Caco-2 (cell line): ENCODE data around the gene MICAL3. TPM values are rescaled to one million over a fixed set of nuclear protein-coding genes. Genes with fewer than 3 reads are reported as not detected.
"Not testable (repeated sequence)": the region's sequence is repeated elsewhere in the genome, so short reads cannot be mapped to it uniquely, and the experiment has no call there.

Experiments
- BruUV-seq: library from RNA; stranded (reverse); fragments of 400-500 nt; replicated peaks from 2 replicates; lab custom pipeline; 2021; lab: Mats Ljungman, UMichigan
- CTCF ChIA-PET: fragments of 300-600 bp; sonication (Branson Sonifier 250); formaldehyde crosslinking; loops from one replicate; lab custom pipeline; 2022; ENCODE audit warnings: antibody characterized with exemption; lab: Charles Lee
- POLR2A ChIA-PET: fragments of 300-600 bp; sonication (Branson Sonifier 250); formaldehyde crosslinking; loops from one replicate; lab custom pipeline; 2022; ENCODE audit warnings: antibody characterized with exemption; lab: Charles Lee
- DNase-seq, 2 experiments: peaks; one replicate each; pipeline versions ENCODE4 v3.0.0 to v3.0.0-alpha.2; 2020 to 2022
- H3K27me3 ChIP-seq: replicated peaks from 2 replicates; pipeline ENCODE4 v1.6.0; 2011; ENCODE audit warnings: low read length; ENCODE audit not compliant: control insufficient read depth, insufficient read depth
- H3K36me3 ChIP-seq: 2 replicates; pipeline ENCODE4 v1.5.1; 2011; ENCODE audit warnings: low read length; ENCODE audit not compliant: control insufficient read depth, insufficient read depth
- H3K4me1 ChIP-seq: fragments of 250-450 bp; sonication (Bioruptor Pico); 2 replicates; pipeline ENCODE4 v1.5.1; 2020; ENCODE audit warnings: mild to moderate bottlenecking
- H3K4me3 ChIP-seq: 2 replicates; pipeline ENCODE4 v1.5.1; 2011; ENCODE audit warnings: low read depth, mild to moderate bottlenecking, control low read depth, low read length
- H3K9me3 ChIP-seq: fragments of 250-450 bp; sonication (Bioruptor Pico); 2 replicates; pipeline ENCODE4 v1.5.1; 2020; ENCODE audit warnings: mild to moderate bottlenecking, moderate library complexity
- H3K27ac Mint-ChIP-seq: one replicate; pipeline ENCODE4 v1.8.0; 2022; ENCODE audit warnings: mixed read lengths; ENCODE audit not compliant: unreplicated experiment
- H3K27me3 Mint-ChIP-seq: one replicate; pipeline ENCODE4 v1.8.0; 2022; ENCODE audit warnings: mixed read lengths; ENCODE audit not compliant: insufficient read depth, unreplicated experiment
- H3K36me3 Mint-ChIP-seq: one replicate; pipeline ENCODE4 v1.8.0; 2022; ENCODE audit warnings: mild to moderate bottlenecking, mixed read lengths; ENCODE audit not compliant: insufficient read depth, unreplicated experiment
- H3K4me1 Mint-ChIP-seq: one replicate; pipeline ENCODE4 v1.8.0; 2022; ENCODE audit warnings: low read depth, mixed read lengths; ENCODE audit not compliant: unreplicated experiment
- H3K4me3 Mint-ChIP-seq: one replicate; pipeline ENCODE4 v1.8.0; 2022; ENCODE audit warnings: mild to moderate bottlenecking, moderate library complexity, mixed read lengths; ENCODE audit not compliant: unreplicated experiment
- H3K9me3 Mint-ChIP-seq: one replicate; pipeline ENCODE4 v1.8.0; 2022; ENCODE audit warnings: mixed read lengths; ENCODE audit not compliant: unreplicated experiment
- CTCF ChIP-seq, 2 experiments: fragments of 200-600 bp in 1 of 2; IDR thresholded peaks; 1 replicate in 1 of 2; 2 replicates in 1 of 2; pipeline versions ENCODE4 v1.5.1 to v1.8.0; 2011 to 2022; ENCODE audit warnings: antibody characterized with exemption in 1 of 2, control low read depth in 1 of 2, inconsistent platforms in 1 of 2, low read depth in 1 of 2, low read length in 1 of 2, mild to moderate bottlenecking in 1 of 2, moderate library complexity in 1 of 2; ENCODE audit not compliant: insufficient read depth in 1 of 2, severe bottlenecking in 1 of 2, unreplicated experiment in 1 of 2
- intact Hi-C: fragments of 100-400 bp; cut with micrococcal nuclease; formaldehyde crosslinking; loops from one replicate; pipeline ENCODE4 v1.10.0; 2022; ENCODE audit not compliant: unreplicated experiment
- total RNA-seq: library from RNA; stranded (reverse); gene quantifications from 2 replicates; pipeline ENCODE4 v1.2.3, GENCODE V29; 2022

The MICAL3 gene
- total RNA-seq, 1 experiment from 2014 or later = 65.6 TPM

DNA sequence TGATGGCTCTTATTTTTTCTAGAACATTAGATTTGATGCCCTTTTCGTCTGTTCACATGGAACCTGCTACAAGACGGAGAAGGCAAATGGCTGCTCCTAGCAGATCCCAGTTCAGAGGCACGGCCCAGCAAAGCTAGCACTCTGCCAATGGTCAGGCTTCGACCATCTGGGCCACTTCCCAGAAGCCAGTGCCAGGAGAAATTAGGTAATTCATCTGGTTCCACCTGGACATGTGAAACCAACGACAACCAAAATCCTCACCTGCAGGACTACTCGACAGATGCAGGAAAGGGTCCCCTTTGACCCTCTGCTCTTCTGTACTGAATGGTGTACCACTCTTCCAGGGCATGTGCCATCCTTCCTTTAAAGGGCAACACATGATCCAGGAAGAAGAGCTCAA, 25.4 kb downstream of the MICAL3 start:
- H3K36me3 Mint-ChIP-seq = peaks cover 8% of the 10 kb centered on the region
- H3K27me3 Mint-ChIP-seq = no peaks in the 10 kb centered on the region
- peaks cover 10% of the 10 kb centered on the region for H3K4me1 Mint-ChIP-seq
- no peaks in the 10 kb centered on the region for H3K9me3 Mint-ChIP-seq
- H3K4me3 Mint-ChIP-seq = no peak overlapping the region
- intact Hi-C loops = loop anchor here (10.0 kb wide), 1 partner anchor 254 kb away; no protein-coding TSS in a partner anchor
- H3K27ac Mint-ChIP-seq = no peak overlapping the region
- Histone ChIP-seq H3K4me1 (peaks cover 3% of the 10 kb centered on the region; the same call in 1 of the 2 replicates), H3K27me3 (no peaks in the 10 kb centered on the region), H3K36me3 (no peaks in the 10 kb centered on the region), H3K9me3 (no peaks in the 10 kb centered on the region), H3K4me3 (no peak overlapping the region)
- no peak for TF ChIP-seq CTCF (IDR thresholded peaks at IDR 0.05; ENCODE audit: insufficient read depth in 1 of 2, low read depth in 1 of 2, low read length in 1 of 2, severe bottlenecking in 1 of 2, unreplicated experiment in 1 of 2)
- CTCF ChIA-PET = no interaction called here
- no peak for DNase-seq
- POLR2A ChIA-PET = no interaction called here
- BruUV-seq = no TSS peak

GRCh38 chr22:17997456-17997855, 26.9 kb downstream of the MICAL3 start:
- no peak for TF ChIP-seq CTCF (IDR thresholded peaks at IDR 0.05; ENCODE audit: insufficient read depth in 1 of 2, low read depth in 1 of 2, low read length in 1 of 2, severe bottlenecking in 1 of 2, unreplicated experiment in 1 of 2)
- Mint-ChIP-seq H3K36me3 (peaks cover 8% of the 10 kb centered on the region), H3K4me1 (peaks cover 4% of the 10 kb centered on the region), H3K9me3 (no peaks in the 10 kb centered on the region), H3K4me3 (no peak overlapping the region), H3K27ac (no peak overlapping the region), H3K27me3 (no peaks in the 10 kb centered on the region)
- Histone ChIP-seq H3K4me3 (no peak overlapping the region), H3K36me3 (no peaks in the 10 kb centered on the region), H3K27me3 (no peaks in the 10 kb centered on the region), H3K9me3 (no peaks in the 10 kb centered on the region), H3K4me1 (peaks cover 3% of the 10 kb centered on the region; the same call in 1 of the 2 replicates)
- POLR2A ChIA-PET = no interaction called here
- no peak for DNase-seq
- CTCF ChIA-PET = interaction anchor here (1.1 kb wide), 1 partner anchor 80 kb away, joined by 3 read pairs; the partner anchor contains the start of gene PEX26
- no TSS peak for BruUV-seq
- intact Hi-C loops = loop anchor here (10.0 kb wide), 1 partner anchor 253 kb away; no protein-coding TSS in a partner anchor

- H3K36me3 Mint-ChIP-seq, H3K27me3 Mint-ChIP-seq, H3K27me3 ChIP-seq, CTCF ChIA-PET, H3K4me3 Mint-ChIP-seq, H3K4me3 ChIP-seq, H3K27ac Mint-ChIP-seq, BruUV-seq, H3K4me1 ChIP-seq, POLR2A ChIA-PET, H3K4me1 Mint-ChIP-seq, DNase-seq, H3K9me3 ChIP-seq, H3K9me3 Mint-ChIP-seq, H3K36me3 ChIP-seq: not testable (repeated sequence)
- intact Hi-C loops = loop anchor here (10.0 kb wide), 1 partner anchor 250 kb away; no protein-coding TSS in a partner anchor
Measured at GRCh38 chr22:17995256-17995655, 29.1 kb downstream of the MICAL3 start.
